NCI-H2196 (cell line): ENCODE results near the gene TTC23L.

Experiments
- DNase-seq: peaks from one replicate; lab custom pipeline; 2025; ENCODE audit not compliant: unreplicated experiment; lab: John Stamatoyannopoulos, UW

The TTC23L gene

GRCh38 chr5:34868791-34869190, 29.8 kb downstream of the TTC23L start:
- no peak for DNase-seq

GRCh38 chr5:34869256-34869655, 30.3 kb downstream of the TTC23L start:
- DNase-seq: no peak

DNA sequence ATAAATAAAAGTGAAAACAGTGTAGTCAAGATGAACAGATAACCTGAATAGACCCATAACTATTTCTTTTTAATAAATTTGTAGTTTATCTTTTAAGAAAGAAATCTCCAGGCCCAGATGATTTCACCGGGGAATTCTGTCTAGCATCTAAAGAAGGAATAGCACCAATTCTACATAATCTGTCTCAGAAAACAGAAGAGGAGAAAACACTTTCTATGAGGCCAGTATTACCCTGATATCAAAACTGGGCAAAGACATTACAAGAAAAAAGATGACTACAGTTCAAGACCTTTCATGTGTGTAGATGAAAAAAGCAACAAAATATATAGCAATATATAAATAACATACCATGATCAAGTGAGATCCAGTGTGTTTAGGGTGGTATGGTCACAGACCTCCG, 31.4 kb downstream of the TTC23L start:
- DNase-seq: no peak

DNA sequence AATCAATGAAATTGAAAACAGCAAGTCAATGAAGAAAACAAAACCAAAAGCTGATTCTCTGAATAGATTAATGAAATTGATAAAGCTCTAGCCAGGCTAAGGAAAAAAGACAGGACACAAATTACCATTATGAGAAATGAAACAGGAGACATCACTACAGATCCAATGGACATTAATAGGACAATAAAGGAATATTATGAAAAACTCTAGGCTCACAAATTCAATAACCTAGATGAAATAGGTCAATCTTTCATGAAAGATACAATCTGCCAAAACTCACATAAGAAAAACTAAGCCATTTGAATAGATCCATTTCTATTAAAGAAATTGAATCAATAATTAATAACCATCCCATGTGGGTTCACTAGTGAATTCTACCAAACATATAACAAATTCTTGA, 37.3 kb downstream of the TTC23L start:
- no peak for DNase-seq

- no peak for DNase-seq
Observed at GRCh38 chr5:34881246-34881645, 42.3 kb downstream of the TTC23L start.

DNA sequence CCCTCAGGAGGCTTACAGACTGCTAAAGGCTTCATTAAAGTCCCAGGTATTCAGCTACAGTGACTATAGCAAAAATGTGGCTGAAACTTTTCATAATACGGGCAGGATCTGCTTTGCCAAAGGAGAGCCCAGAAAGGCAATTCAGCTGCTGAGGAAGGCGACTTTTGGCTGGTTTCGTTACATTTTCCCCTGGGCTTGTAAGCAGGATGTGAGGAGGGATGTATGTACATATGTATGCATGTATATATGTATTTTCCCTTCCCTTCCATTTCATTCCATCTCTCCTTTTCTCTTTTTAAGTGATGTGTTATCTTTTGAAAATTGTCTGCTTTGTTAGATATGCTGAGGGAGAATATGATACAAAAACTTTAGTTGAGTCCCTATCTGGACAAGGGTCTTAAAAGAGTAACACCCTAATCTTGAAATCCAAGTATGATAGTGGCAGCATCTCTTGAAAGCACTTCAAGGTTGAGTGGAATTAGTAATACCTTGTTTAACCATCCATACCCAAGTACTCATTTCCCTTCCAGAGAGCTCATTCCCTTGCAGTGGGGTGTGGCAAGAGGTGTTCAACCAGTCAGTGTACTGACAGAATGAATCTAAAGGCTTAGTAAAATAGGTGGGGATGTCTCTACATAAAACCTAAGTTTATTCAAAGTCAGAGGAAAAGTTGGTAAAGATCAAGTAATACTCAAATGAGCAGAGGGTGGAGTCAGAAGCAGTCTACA, 47.6 kb downstream of the TTC23L start:
- DNase-seq: no peak

GRCh38 chr5:34889394-34889793, 50.4 kb downstream of the TTC23L start:
- DNase-seq: no peak

GRCh38 chr5:34891981-34892380, 53.0 kb downstream of the TTC23L start:
- DNase-seq: no peak

- DNase-seq: no peak
Observed at GRCh38 chr5:34892414-34892813, 53.5 kb downstream of the TTC23L start.

GRCh38 chr5:34894716-34895115, 55.8 kb downstream of the TTC23L start:
- DNase-seq: no peak

- no peak for DNase-seq
Observed at GRCh38 chr5:34895641-34896419, 56.9 kb downstream of the TTC23L start.

GRCh38 chr5:34897646-34898045, 58.7 kb downstream of the TTC23L start:
- no peak for DNase-seq

DNA sequence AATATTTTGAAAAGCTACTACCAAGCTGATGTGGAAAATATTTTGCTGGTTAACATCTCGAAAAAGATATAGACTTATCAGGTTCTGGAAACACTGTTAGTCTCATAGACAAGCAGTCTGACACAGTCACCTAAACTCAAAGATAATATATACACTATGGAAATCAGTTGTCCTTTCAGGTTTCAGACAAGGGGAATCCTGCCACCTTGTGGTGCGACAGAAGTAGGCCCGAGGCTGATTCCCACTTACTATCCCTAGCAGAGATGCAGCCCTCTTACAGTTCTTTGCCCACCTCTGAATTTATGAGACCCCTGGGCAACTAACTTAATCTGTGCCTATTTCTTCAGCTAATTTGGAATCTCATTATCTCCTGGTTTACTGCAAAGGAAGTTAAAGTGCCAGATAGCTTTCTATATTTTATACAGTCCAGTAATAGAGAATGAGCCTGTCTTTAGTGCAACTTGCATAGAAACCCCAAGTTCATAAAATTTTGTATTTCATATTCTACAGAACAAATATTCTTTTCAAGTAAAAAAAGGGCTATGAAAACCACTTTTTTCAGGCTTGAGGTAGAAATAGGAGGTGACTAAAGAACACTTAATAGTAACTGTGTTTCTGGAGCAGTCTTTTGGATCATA, 59.4 kb downstream of the TTC23L start:
- DNase-seq: peak; percentile 89

DNA sequence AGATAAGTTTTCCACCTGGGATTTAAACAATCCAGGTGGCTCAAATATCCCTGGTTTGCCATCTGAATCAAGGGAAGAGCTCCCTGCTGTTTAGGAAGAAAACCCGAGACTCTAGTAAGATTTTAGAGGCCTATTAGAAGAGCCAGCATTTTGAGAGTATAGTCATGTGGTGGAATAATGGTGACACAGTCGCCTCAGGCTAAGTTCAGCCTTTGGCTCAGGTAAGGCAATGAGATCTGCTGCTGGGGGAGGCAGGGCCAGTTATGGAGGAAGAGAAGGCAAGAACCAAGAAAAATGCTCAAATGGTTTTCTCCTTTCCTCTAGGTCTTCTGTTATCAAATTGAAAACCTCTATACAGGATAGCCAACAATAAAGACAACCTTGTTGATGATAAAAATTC, 60.1 kb downstream of the TTC23L start:
- no peak for DNase-seq

DNA sequence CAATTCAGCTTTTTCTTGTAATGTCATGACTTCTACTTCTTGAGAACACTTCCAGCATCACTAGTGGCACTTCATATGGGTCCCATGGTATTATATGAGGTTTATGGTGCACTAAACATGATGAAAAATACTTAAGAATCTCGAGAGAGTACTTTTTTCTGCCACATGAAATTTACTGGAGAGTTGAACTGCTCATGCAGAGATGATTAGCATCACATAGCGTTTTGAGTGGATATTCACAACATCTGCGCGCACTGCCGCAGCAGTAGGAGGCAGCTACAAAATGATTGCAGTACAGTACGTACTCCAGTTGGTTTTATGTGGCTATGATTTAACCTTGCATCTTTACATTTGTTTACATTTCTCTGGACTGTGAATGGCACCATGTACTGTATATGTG, 61.7 kb downstream of the TTC23L start:
- no peak for DNase-seq

GRCh38 chr5:34903260-34903659, 64.3 kb downstream of the TTC23L start:
- no peak for DNase-seq

DNA sequence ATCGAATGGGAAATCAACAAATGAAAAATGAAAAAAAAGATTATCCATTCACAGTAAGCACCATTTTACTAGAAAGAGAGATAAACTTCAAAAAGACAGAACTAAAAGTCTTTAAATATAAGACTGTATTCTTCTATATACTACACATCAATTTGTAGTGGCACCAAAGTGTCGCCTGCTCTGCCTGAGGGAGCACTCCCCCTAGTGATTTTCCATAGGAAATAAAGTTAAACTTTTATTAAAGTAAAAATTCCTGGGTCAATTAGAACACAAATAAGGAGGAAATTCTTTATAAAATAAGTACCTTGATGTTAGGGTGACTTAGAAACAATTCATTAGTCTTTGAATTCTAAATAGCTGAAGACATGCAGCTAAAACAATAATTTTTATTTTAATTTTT, 66.6 kb downstream of the TTC23L start:
- no peak for DNase-seq

GRCh38 chr5:34913072-34913471, 74.1 kb downstream of the TTC23L start:
- no peak for DNase-seq

- DNase-seq: no peak
Observed at GRCh38 chr5:34914671-34915138, 75.7 kb downstream of the TTC23L start.

DNA sequence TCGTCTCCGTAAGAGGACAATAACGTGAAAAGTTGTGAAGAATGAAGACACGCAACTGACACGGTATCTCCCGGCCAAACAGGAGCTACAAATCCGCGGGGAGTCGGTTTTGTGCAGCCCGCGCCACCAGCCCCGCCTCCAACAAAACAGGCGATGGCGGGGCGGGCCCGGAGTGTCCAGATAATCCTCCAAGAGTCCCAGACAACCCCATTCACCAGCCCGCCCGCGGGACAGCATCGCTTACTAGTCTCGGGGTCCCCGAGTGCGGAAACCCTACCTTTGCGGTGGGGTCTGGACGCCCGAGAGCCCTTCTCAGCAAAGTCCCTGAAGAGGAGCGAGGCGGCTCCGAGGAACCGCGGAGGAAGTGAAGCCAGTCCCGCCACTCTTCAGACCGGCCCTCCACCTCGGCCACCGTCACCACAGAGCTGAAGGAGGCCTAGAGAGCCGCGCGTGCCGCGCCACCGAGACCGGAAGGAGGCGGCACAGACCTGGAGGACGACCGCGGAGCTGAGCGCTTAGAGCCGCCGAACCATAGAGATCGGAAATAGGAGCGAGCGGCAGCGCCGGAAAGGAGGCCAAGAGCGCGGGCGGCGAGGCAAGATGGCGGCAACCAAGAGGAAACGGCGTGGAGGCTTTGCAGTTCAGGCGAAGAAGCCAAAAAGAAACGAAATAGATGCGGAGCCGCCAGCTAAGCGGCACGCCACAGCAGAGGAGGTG, 76.3 kb downstream of the TTC23L start, which contains the start of the genes BRIX1 and RAD1:
TSS of gene BRIX1 (plus strand) at position 573 of the 717 bp plus-strand sequence. CDS start at position 601, 28 bp downstream.
TSS of gene RAD1 (minus strand) at position 366 of the 717 bp plus-strand sequence. CDS start 612 bp downstream, outside the sequence.
- peak; percentile 99 for DNase-seq

- DNase-seq: no peak
Observed at GRCh38 chr5:34915856-34916192, 76.9 kb downstream of the TTC23L start.
